HG03354 (cell line): ENCODE data around the gene PDGFB.
A peak's percentile ranks its signal among the peaks of the same experiment; 100 is the strongest.

ENCODE experiments used
- ATAC-seq: cut with Tn5 transposase; IDR thresholded peaks from one replicate; pipeline ENCODE4 v1.9.1; 2021; ENCODE audit warnings: mild to moderate bottlenecking; ENCODE audit not compliant: unreplicated experiment, poor library complexity, severe bottlenecking

PDGFB gene

GRCh38 chr22:39256186-39256552 lies 11.4 kb upstream of the PDGFB start:
- no peak for ATAC-seq

GRCh38 chr22:39255449-39256185 lies 10.8 kb upstream of the PDGFB start:
- no peak for ATAC-seq

GRCh38 chr22:39254789-39255298 lies 10.1 kb upstream of the PDGFB start:
- ATAC-seq = peak; percentile 68

- no peak for ATAC-seq
Measured at GRCh38 chr22:39254122-39254521, 9.3 kb upstream of the PDGFB start.

GRCh38 chr22:39253435-39254070 lies 8.8 kb upstream of the PDGFB start:
- ATAC-seq = no peak

DNA sequence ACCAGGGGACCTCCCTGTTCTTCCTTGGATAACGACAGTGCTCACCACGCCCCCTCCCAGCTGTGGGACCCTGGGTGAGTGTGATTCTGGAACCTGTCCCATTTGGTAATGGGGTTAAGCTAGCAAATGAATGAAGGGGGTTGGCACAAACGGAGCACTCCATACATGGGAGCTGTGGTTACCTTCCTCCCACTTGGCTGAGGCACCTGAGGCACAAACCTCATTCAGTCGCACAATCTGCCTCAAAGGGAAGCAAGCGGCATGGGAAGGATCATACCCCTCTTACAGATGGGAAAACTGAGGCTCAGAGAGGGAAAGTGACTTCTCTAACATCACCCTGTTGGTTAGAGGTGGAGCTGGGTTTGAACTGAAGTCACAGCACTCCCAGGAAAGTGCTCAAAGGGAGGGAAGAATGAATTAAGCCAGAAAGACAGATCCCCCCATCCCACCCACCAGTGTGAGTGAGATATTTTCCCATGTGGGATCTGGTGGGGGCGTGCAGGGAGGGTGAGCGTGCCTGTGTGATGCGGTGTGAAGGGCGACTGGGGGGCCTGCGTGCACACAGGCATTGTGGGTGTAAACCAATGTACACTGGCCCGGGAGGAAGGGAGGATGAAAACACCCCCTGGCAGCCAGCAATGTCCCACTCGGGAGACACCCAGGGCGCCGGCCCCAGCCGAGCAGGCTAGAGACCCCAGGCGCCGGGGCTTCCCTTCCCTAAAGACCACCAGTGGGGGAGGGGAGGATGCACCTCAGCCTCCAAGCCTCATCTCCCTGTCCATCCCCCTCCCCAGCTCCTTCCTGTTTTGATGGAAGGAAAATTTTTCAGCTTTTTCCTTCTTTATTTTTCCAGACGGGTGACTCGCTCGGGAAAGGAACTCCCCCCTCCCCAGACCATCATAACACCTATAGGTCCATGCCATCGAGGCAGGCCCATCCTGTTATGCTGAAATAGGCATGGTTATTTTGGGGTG lies 8.0 kb upstream of the PDGFB start:
- no peak for ATAC-seq

- ATAC-seq = no peak
Measured at GRCh38 chr22:39251762-39252460, 7.1 kb upstream of the PDGFB start.

- no peak for ATAC-seq
Measured at GRCh38 chr22:39250838-39251237, 6.1 kb upstream of the PDGFB start.

GRCh38 chr22:39250131-39250530 lies 5.3 kb upstream of the PDGFB start:
- no peak for ATAC-seq

GRCh38 chr22:39249086-39249704 lies 4.4 kb upstream of the PDGFB start:
- no peak for ATAC-seq

GRCh38 chr22:39248254-39248653 lies 3.5 kb upstream of the PDGFB start:
- no peak for ATAC-seq

GRCh38 chr22:39247361-39247760 lies 2.6 kb upstream of the PDGFB start:
- ATAC-seq = no peak

GRCh38 chr22:39246690-39247332 lies 2.0 kb upstream of the PDGFB start:
- ATAC-seq = no peak

- no peak for ATAC-seq
Measured at GRCh38 chr22:39246217-39246616, 1.4 kb upstream of the PDGFB start.

DNA sequence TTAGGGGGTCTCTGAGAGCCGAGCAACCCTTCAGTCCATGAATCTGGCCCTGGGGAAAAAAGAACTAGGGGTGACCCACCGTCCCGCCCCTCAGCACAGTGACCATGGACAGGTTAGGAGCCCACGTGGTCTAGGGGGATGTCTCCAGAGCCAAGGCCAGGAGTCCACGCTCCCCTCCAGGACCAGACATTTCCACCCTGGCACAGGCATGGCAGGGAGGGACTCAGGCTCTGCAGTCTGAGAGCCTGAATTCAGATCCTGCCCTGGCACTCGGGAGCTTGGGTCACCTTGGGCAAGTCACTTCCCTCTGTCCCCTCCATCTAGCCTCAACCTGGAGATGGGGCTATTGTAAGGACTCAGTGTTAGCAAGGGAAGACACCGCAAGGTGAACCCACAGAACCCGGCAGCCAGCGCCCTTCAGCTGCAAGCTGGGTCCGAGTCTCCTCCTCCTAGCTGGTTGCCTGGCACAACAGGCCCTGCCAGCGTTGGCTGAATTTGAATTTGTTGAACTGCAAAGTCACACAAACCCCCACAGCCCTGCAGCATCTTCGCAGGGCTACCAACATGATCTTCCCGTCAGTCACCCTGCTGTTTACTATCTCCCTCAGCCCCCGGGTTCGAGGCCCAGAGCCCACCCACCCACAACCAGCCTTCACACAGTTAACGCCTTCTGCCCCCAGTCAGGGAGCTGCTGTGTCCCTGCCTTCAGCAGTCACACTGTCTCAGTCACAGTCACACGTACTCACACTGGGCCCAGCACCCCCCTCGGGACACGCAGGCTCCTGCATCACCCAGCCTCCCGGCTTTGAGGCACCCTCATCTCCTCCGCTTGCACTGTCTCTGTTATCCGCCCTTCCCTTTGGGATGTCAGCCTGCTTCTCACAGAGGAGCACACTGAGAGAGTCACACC lies 603 bp upstream of the PDGFB start:
- ATAC-seq = no peak

DNA sequence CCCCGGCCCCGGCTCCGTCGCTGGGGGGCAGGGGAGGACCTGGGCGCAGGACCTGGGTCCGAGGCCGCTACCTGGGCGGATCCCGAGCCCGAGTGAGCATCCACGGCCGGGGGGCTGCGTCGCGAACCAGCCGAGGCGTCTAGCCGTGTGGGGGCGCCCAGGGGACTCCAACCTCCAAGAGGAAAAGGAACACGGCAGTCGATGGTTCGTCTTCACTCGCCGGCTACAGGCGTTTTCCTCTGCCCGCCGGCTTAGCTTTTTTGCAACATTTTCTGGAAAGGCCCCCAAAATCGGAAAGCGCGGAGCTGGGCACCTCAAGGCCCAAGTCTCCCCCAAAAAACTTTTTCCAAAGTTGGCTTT lies 666 bp downstream of the PDGFB start:
- ATAC-seq = no peak

DNA sequence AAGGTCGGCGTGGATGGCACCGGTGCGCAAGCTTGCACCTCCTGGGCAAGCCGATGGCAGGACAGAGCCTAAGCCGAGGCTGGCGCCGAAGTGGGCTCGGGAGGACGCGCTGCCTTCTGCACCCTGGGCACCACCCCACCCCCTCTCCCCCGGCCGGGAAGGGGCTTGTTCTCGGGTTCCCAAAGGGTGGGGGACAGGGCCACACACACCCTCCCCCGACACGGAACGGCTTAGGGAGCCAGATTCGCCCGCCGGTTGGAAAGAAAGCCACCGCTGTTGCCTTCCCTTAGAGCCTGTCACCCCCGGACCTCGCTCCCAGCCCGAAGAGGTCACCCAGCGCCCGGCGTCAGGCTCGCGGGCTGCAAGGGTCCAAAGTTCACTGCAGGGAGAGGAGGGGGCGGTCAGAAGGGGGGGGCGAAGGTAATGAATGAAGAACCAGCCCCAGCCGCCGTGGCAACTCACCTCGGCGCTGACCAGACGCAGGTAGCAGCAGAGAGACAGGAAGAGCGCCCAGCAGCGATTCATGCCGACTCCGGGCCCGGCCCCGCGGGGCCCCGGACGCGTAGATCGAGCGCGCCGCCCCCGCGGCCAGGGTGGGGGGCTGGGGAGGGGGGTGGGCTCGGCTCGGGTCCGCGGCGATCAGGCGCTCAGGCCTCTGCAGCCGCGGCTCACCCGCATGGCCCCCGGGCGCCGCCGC lies 1.2 kb downstream of the PDGFB start:
- no peak for ATAC-seq
